Measurements from ENCODE around the gene GRPEL2. TPM values are rescaled to one million over a fixed set of nuclear protein-coding genes. Genes with fewer than 3 reads are reported as not detected.

Gene GRPEL2
- total RNA-seq, 1 donor from 2014 or later, result 42.5 TPM

- H3K36me3 Mint-ChIP-seq, result peaks cover 4% of the 10 kb centered on the region
- H3F3A ChIP-seq (ENCODE audit: low read depth), result no peaks in the 10 kb centered on the region
- no peak for DNase-seq (ENCODE audit: low spot score)
- no peaks in the 10 kb centered on the region for H4K20me1 ChIP-seq (ENCODE audit: low read depth)
- H3K79me2 ChIP-seq (ENCODE audit: low read depth), result no peaks in the 10 kb centered on the region
- peaks cover 23% of the 10 kb centered on the region for H3K4me1 Mint-ChIP-seq
- H3K9me3 Mint-ChIP-seq, result no peaks in the 10 kb centered on the region
- no peaks in the 10 kb centered on the region for H3K9me3 ChIP-seq (ENCODE audit: low read depth)
- no peaks in the 10 kb centered on the region for H3K4me1 ChIP-seq
- no peak overlapping the region for H3K4me3 Mint-ChIP-seq
- peaks cover 7% of the 10 kb centered on the region for H3K27me3 Mint-ChIP-seq (ENCODE audit: insufficient read depth, low read depth)
- H3K27me3 ChIP-seq, result no peaks in the 10 kb centered on the region
- no peak overlapping the region for H3K27ac Mint-ChIP-seq
- no peak overlapping the region for H3K27ac ChIP-seq
- no peaks in the 10 kb centered on the region for H3K36me3 ChIP-seq
- H2AFZ ChIP-seq (replicated peaks), result no peak overlapping the region
- no peak for TF ChIP-seq EZH2phosphoT487 (IDR thresholded peaks at IDR 0.05)
- no peak for TF ChIP-seq EZH2 (IDR thresholded peaks at IDR 0.05)
- TF ChIP-seq CTCF (IDR thresholded peaks at IDR 0.05), result no peak
- H3K9ac ChIP-seq, result no peak overlapping the region
- no peak overlapping the region for H3K4me2 ChIP-seq
- no peak overlapping the region for H3K4me3 ChIP-seq
Measured at GRCh38 chr5:149376104-149376503, 30.8 kb downstream of the GRPEL2 start.

GRCh38 chr5:149376711-149377447, 31.6 kb downstream of the GRPEL2 start:
- Histone ChIP-seq H3K27ac (no peak overlapping the region), H3K4me1 (no peaks in the 10 kb centered on the region), H3K4me2 (no peak overlapping the region), H3K4me3 (no peak overlapping the region), H2AFZ (replicated peaks) (no peak overlapping the region), H3K9me3 (ENCODE audit: low read depth) (no peaks in the 10 kb centered on the region), H3K79me2 (ENCODE audit: low read depth) (no peaks in the 10 kb centered on the region), H4K20me1 (ENCODE audit: low read depth) (no peaks in the 10 kb centered on the region), H3K9ac (no peak overlapping the region), H3K36me3 (no peaks in the 10 kb centered on the region), H3K27me3 (no peaks in the 10 kb centered on the region), H3F3A (ENCODE audit: low read depth) (no peaks in the 10 kb centered on the region)
- no peak overlapping the region for H3K4me3 Mint-ChIP-seq
- H3K4me1 Mint-ChIP-seq, result peaks cover 31% of the 10 kb centered on the region
- H3K27ac Mint-ChIP-seq, result no peak overlapping the region
- DNase-seq (ENCODE audit: low spot score), result no peak
- H3K27me3 Mint-ChIP-seq (ENCODE audit: insufficient read depth, low read depth), result peaks cover 9% of the 10 kb centered on the region
- H3K9me3 Mint-ChIP-seq, result no peaks in the 10 kb centered on the region
- no peak for TF ChIP-seq EZH2 (IDR thresholded peaks at IDR 0.05)
- TF ChIP-seq CTCF (IDR thresholded peaks at IDR 0.05), result no peak
- TF ChIP-seq EZH2phosphoT487 (IDR thresholded peaks at IDR 0.05), result no peak
- H3K36me3 Mint-ChIP-seq, result peaks cover 4% of the 10 kb centered on the region

GRCh38 chr5:149378241-149378820, 33.0 kb downstream of the GRPEL2 start:
- DNase-seq (ENCODE audit: low spot score), result no peak
- H3K79me2 ChIP-seq (ENCODE audit: low read depth), result no peaks in the 10 kb centered on the region
- no peaks in the 10 kb centered on the region for H3K27me3 ChIP-seq
- no peak overlapping the region for H3K4me2 ChIP-seq
- no peak overlapping the region for H3K9ac ChIP-seq
- H3K4me1 Mint-ChIP-seq, result peaks cover 39% of the 10 kb centered on the region
- H2AFZ ChIP-seq (replicated peaks), result no peak overlapping the region
- no peak overlapping the region for H3K27ac ChIP-seq
- peaks cover 9% of the 10 kb centered on the region for H3K27me3 Mint-ChIP-seq (ENCODE audit: insufficient read depth, low read depth)
- no peak for TF ChIP-seq EZH2 (IDR thresholded peaks at IDR 0.05)
- no peak for TF ChIP-seq EZH2phosphoT487 (IDR thresholded peaks at IDR 0.05)
- TF ChIP-seq CTCF (IDR thresholded peaks at IDR 0.05), result no peak
- H3F3A ChIP-seq (ENCODE audit: low read depth), result no peaks in the 10 kb centered on the region
- H3K36me3 Mint-ChIP-seq, result peaks cover 4% of the 10 kb centered on the region
- H3K4me1 ChIP-seq, result no peaks in the 10 kb centered on the region
- H3K4me3 Mint-ChIP-seq, result no peak overlapping the region
- H3K36me3 ChIP-seq, result no peaks in the 10 kb centered on the region
- peak overlapping the region; percentile 73 for H3K27ac Mint-ChIP-seq
- H3K9me3 ChIP-seq (ENCODE audit: low read depth), result no peaks in the 10 kb centered on the region
- no peaks in the 10 kb centered on the region for H3K9me3 Mint-ChIP-seq
- no peaks in the 10 kb centered on the region for H4K20me1 ChIP-seq (ENCODE audit: low read depth)
- no peak overlapping the region for H3K4me3 ChIP-seq

Measured in neural progenitor cell (in vitro differentiated cells).